Mesothelial cell of epicardium (in vitro differentiated cells): ENCODE measurements around the gene UBXN11. TPM values are rescaled to one million over a fixed set of nuclear protein-coding genes. Genes with fewer than 3 reads are reported as not detected.

Source experiments
- DNase-seq, 2 experiments: peaks; one replicate each; pipeline ENCODE4 v3.0.0; 2021; ENCODE audit warnings: low spot score in 2 of 2; ENCODE audit not compliant: unreplicated experiment in 2 of 2
- H3K27ac Mint-ChIP-seq: 2 replicates; pipeline ENCODE4 v1.8.0; 2021; ENCODE audit warnings: mixed read lengths
- H3K27me3 Mint-ChIP-seq: 2 replicates; pipeline ENCODE4 v1.8.0; 2021; ENCODE audit warnings: low read depth, mixed read lengths
- H3K36me3 Mint-ChIP-seq: 2 replicates; pipeline ENCODE4 v1.8.0; 2021; ENCODE audit warnings: mixed read lengths
- H3K4me1 Mint-ChIP-seq: 2 replicates; pipeline ENCODE4 v1.8.0; 2021; ENCODE audit warnings: mixed read lengths
- H3K4me3 Mint-ChIP-seq: 2 replicates; pipeline ENCODE4 v1.8.0; 2021; ENCODE audit warnings: mild to moderate bottlenecking, moderate library complexity, mixed read lengths
- H3K9me3 Mint-ChIP-seq: 2 replicates; pipeline ENCODE4 v1.8.0; 2021; ENCODE audit warnings: mixed read lengths
- total RNA-seq: library from RNA; stranded (reverse); gene quantifications from 3 replicates; pipeline ENCODE4 v1.2.1, GENCODE V29; 2021
- TF ChIP-seq, protein P1 (sequence below): fragments of 200-600 bp; sonication (generic); IDR thresholded peaks from one replicate; pipeline ENCODE4 v1.5.0; 2021; ENCODE audit warnings: antibody characterized with exemption; ENCODE audit not compliant: unreplicated experiment

The UBXN11 gene
- total RNA-seq, 1 donor from 2014 or later, result 29.6 TPM

DNA sequence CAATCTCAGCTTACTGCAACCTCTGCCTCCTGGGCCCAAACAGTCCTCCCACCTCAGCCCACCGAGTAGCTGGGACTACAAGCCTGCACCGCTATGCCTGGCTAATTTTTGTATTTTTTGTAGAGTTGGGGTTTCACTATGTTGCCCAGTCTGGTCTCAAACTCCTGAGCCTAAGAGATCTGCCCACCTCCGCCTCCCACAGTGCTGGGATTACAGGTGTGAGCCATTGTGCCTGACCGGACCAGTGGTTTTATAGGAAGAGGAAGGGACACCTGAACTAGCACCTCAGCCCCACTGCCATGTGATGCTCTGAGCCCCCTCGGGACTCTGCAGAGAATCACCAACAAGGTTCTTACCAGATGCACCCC lies 43.4 kb upstream of the UBXN11 start:
- Mint-ChIP-seq H3K4me1 (peaks cover 27% of the 10 kb centered on the region), H3K36me3 (no peaks in the 10 kb centered on the region), H3K4me3 (no peak overlapping the region), H3K9me3 (no peaks in the 10 kb centered on the region), H3K27me3 (no peaks in the 10 kb centered on the region), H3K27ac (no peak overlapping the region)
- DNase-seq, result no peak
- TF ChIP-seq, protein P1, sequence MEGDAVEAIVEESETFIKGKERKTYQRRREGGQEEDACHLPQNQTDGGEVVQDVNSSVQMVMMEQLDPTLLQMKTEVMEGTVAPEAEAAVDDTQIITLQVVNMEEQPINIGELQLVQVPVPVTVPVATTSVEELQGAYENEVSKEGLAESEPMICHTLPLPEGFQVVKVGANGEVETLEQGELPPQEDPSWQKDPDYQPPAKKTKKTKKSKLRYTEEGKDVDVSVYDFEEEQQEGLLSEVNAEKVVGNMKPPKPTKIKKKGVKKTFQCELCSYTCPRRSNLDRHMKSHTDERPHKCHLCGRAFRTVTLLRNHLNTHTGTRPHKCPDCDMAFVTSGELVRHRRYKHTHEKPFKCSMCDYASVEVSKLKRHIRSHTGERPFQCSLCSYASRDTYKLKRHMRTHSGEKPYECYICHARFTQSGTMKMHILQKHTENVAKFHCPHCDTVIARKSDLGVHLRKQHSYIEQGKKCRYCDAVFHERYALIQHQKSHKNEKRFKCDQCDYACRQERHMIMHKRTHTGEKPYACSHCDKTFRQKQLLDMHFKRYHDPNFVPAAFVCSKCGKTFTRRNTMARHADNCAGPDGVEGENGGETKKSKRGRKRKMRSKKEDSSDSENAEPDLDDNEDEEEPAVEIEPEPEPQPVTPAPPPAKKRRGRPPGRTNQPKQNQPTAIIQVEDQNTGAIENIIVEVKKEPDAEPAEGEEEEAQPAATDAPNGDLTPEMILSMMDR, result no peak

DNA sequence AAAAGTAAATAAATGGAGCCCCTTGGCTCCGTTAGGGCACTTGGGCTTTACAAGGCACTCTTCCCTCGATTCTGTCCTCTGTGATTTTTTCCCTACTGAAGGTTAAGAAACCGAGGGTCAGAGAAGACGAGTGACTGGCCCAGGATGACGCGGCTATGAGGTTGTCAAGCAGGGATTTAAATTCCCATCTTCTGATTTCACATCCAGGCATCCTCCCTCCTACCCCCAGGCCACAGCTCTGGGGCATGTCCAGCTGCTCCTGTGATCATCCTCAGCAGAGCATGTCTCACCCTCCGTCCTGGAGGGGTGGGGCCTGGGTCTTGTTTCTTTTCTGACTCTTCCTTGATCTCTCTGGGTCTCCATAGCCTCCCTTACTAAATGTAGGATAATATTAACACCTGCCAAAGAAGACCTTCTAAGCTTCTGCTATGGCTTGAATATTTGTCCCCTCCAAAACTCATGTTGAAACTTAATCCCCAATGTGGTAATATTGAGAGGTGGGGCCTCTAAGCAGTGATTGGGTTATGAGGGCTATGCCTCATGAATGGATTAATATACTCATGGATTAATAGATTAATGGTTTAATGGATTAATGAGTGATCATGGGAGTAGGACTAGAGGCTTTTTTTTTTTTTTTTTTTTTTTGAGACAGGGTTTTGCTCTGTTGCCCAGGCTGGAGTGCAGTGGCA lies 42.9 kb upstream of the UBXN11 start:
- peaks cover 21% of the 10 kb centered on the region for H3K4me1 Mint-ChIP-seq
- DNase-seq, result no peak
- no peaks in the 10 kb centered on the region for H3K36me3 Mint-ChIP-seq
- H3K4me3 Mint-ChIP-seq, result no peak overlapping the region
- no peaks in the 10 kb centered on the region for H3K27me3 Mint-ChIP-seq
- H3K9me3 Mint-ChIP-seq, result no peaks in the 10 kb centered on the region
- TF ChIP-seq, protein P1, result no peak
- H3K27ac Mint-ChIP-seq, result no peak overlapping the region

- Mint-ChIP-seq H3K9me3 (no peaks in the 10 kb centered on the region), H3K27me3 (no peaks in the 10 kb centered on the region), H3K36me3 (no peaks in the 10 kb centered on the region), H3K4me1 (peaks cover 4% of the 10 kb centered on the region), H3K27ac (no peak overlapping the region), H3K4me3 (no peak overlapping the region)
- TF ChIP-seq, protein P1, result no peak
- DNase-seq, result no peak
Observed at GRCh38 chr1:26346274-26347033, 40.0 kb upstream of the UBXN11 start.

DNA sequence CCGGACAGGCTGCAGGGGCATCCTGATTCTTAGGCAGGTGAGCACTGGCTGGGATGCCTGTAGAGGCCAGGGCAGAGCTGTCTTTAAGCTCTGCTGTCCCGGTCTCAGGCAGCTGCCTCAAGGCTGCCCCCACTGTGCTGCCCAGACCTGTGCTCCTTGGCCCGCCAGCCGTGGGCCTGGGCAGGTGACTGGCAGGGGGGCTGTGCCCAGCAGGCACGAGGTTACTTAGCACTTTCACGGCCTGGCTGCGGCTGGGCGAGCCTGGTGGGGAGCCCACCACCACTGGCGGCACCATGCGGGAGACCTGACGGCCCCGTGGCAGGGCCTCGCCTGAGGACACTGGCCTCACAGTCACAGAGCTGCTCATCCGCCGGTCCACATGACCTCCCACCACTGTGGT lies 39.3 kb upstream of the UBXN11 start:
- H3K27me3 Mint-ChIP-seq, result no peaks in the 10 kb centered on the region
- no peaks in the 10 kb centered on the region for H3K36me3 Mint-ChIP-seq
- H3K9me3 Mint-ChIP-seq, result no peaks in the 10 kb centered on the region
- TF ChIP-seq, protein P1, result no peak
- no peaks in the 10 kb centered on the region for H3K4me1 Mint-ChIP-seq
- H3K27ac Mint-ChIP-seq, result no peak overlapping the region
- DNase-seq, result no peak
- H3K4me3 Mint-ChIP-seq, result no peak overlapping the region

- Mint-ChIP-seq H3K36me3 (no peaks in the 10 kb centered on the region), H3K4me3 (no peak overlapping the region), H3K4me1 (no peaks in the 10 kb centered on the region), H3K27ac (no peak overlapping the region), H3K27me3 (no peaks in the 10 kb centered on the region), H3K9me3 (no peaks in the 10 kb centered on the region)
- TF ChIP-seq, protein P1, result no peak
- no peak for DNase-seq
Observed at GRCh38 chr1:26344147-26344920, 37.9 kb upstream of the UBXN11 start.
